ENCODE data around the gene BBIP1. TPM values are rescaled to one million over a fixed set of nuclear protein-coding genes. Genes with fewer than 3 reads are reported as not detected.
"Not testable (repeated sequence)": the region's sequence is repeated elsewhere in the genome, so short reads cannot be mapped to it uniquely, and the experiment has no call there.

Gene BBIP1
- polyA plus RNA-seq, 1 donor = 26.2 TPM

DNA sequence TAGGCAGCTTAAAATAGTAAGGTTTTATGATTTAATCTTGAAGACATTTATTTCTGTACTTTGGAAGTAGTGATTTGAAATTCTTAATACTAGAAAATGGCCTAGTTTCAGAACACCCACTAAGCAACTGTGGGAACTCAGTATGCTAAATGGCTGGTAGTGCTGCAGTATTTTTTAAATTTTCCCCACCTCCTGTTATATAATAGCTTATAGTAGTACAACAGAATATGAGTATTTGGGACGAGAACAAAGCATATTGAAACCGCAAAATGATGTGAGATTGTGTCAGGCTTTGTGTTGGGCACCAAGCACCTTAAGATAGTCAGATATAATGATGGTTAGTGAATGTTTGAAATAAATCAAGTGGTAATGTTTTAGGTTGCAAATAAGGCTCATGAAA, 8.5 kb upstream of the BBIP1 start:
- no peaks in the 10 kb centered on the region for H3K36me3 ChIP-seq (ENCODE audit: control insufficient read depth, insufficient read depth, low read length)
- no peaks in the 10 kb centered on the region for H3K27me3 ChIP-seq (ENCODE audit: control insufficient read depth, insufficient read depth, low read length)
- WGBS (ENCODE audit: insufficient coverage, low lambda C conversion rate) = no CpG with 5 or more reads among the region's 2 CpGs
- no peak overlapping the region for H3K27ac ChIP-seq (ENCODE audit: low read length)
- DNase-seq = no peak
- no peaks in the 10 kb centered on the region for H3K9me3 ChIP-seq (ENCODE audit: control insufficient read depth, low read depth, low read length)
- no peak overlapping the region for H3K4me3 ChIP-seq (ENCODE audit: low read length)
- H3K4me1 ChIP-seq (ENCODE audit: control insufficient read depth, insufficient read depth, low read length) = peaks cover 16% of the 10 kb centered on the region

- Histone ChIP-seq H3K9me3 (ENCODE audit: control insufficient read depth, low read depth, low read length) (no peaks in the 10 kb centered on the region), H3K27me3 (ENCODE audit: control insufficient read depth, insufficient read depth, low read length) (no peaks in the 10 kb centered on the region), H3K27ac (ENCODE audit: low read length) (peak overlapping the region; percentile 57), H3K4me3 (ENCODE audit: low read length) (no peak overlapping the region), H3K4me1 (ENCODE audit: control insufficient read depth, insufficient read depth, low read length) (peaks cover 12% of the 10 kb centered on the region), H3K36me3 (ENCODE audit: control insufficient read depth, insufficient read depth, low read length) (no peaks in the 10 kb centered on the region)
- peak; percentile 38 to 75 for DNase-seq
- 0% methylated on average over 1 of the region's 2 CpGs for WGBS (ENCODE audit: insufficient coverage, low lambda C conversion rate)
Observed at GRCh38 chr10:110923856-110924493, 5.0 kb upstream of the BBIP1 start.

- Histone ChIP-seq H3K27me3 (ENCODE audit: control insufficient read depth, insufficient read depth, low read length) (no peaks in the 10 kb centered on the region), H3K4me3 (ENCODE audit: low read length) (peak overlapping the region; percentile 89), H3K36me3 (ENCODE audit: control insufficient read depth, insufficient read depth, low read length) (no peaks in the 10 kb centered on the region), H3K9me3 (ENCODE audit: control insufficient read depth, low read depth, low read length) (no peaks in the 10 kb centered on the region), H3K4me1 (ENCODE audit: control insufficient read depth, insufficient read depth, low read length) (peaks cover 12% of the 10 kb centered on the region), H3K27ac (ENCODE audit: low read length) (peak overlapping the region; percentile 96)
- peak; percentile 17 to 78 for DNase-seq
- 0% methylated on average over 2 of the region's 44 CpGs for WGBS (ENCODE audit: insufficient coverage, low lambda C conversion rate)
Observed at GRCh38 chr10:110919971-110920881, 1.2 kb upstream of the BBIP1 start.

DNA sequence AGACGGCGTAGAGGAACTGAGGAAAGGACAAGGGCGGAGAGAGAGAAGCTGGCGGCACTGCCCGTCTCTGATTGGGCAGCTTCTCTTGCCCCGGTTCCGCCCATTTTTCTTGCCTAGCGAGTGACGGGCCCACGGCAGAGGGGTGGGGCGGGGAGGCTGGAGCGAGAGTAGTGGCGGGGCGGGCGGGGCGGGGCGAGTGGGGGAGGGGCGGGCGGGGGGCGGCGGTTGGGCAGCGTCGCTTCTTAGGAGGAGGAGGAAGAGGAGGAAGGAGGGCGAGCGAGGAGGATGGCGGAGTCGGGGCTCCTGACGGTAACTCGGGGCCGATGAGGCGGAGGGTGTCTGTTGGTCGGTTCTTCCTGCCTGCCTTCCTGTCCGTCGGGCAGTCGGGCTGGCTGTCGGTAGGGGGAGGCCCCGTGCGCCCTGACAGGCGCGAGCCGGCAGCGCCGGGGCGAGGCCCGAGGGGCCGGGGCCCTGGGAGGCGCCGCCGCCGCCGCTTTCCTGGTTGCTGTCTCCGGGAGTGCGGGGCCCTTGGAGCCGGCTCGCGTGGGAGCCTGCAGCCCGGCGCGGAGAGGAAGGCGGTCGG, 460 bp upstream of the BBIP1 start, which contains the start of gene SHOC2:
TSS of gene SHOC2 (plus strand) at position 256 of the 583 bp plus-strand sequence. CDS start 44,755 bp downstream, outside the sequence.
- no peaks in the 10 kb centered on the region for H3K9me3 ChIP-seq (ENCODE audit: control insufficient read depth, low read depth, low read length)
- H3K27me3 ChIP-seq (ENCODE audit: control insufficient read depth, insufficient read depth, low read length) = no peaks in the 10 kb centered on the region
- peaks cover 12% of the 10 kb centered on the region for H3K4me1 ChIP-seq (ENCODE audit: control insufficient read depth, insufficient read depth, low read length)
- no CpG with 5 or more reads among the region's 61 CpGs for WGBS (ENCODE audit: insufficient coverage, low lambda C conversion rate)
- peak within 1 kb of the TSS; percentile 89 for H3K4me3 ChIP-seq (ENCODE audit: low read length)
- DNase-seq = peak in 1 of 2 donors; percentile 100
- H3K36me3 ChIP-seq (ENCODE audit: control insufficient read depth, insufficient read depth, low read length) = no peaks in the 10 kb centered on the region
- H3K27ac ChIP-seq (ENCODE audit: low read length) = peak within 1 kb of the TSS; percentile 97

DNA sequence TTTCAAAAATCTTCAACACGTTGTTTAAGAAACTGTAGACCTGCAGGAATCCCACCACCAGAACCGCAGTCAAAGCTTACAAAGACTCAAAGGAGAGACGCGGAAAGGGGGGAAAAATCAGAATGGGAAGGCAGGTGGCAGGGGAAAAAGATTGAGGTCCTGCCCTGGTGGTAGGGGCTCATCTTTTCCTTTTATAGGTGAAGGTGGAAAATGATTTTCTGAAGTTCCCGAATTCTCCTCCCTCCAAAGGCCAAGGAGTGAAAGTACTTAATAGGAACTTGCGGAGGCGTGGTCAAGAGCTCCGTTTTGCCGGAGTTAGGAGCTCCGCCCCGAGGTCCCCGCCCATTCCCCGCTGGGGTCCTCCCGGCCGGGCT, 724 bp downstream of the BBIP1 start:
- DNase-seq = peak in 1 of 2 donors; percentile 95
- Histone ChIP-seq H3K4me1 (ENCODE audit: control insufficient read depth, insufficient read depth, low read length) (peaks cover under 1% of the 10 kb centered on the region), H3K27me3 (ENCODE audit: control insufficient read depth, insufficient read depth, low read length) (no peaks in the 10 kb centered on the region), H3K27ac (ENCODE audit: low read length) (peak overlapping the region; percentile 97), H3K9me3 (ENCODE audit: control insufficient read depth, low read depth, low read length) (no peaks in the 10 kb centered on the region), H3K4me3 (ENCODE audit: low read length) (peak overlapping the region; percentile 75), H3K36me3 (ENCODE audit: control insufficient read depth, insufficient read depth, low read length) (no peaks in the 10 kb centered on the region)
- WGBS (ENCODE audit: insufficient coverage, low lambda C conversion rate) = 0% methylated on average over 2 of the region's 15 CpGs

DNA sequence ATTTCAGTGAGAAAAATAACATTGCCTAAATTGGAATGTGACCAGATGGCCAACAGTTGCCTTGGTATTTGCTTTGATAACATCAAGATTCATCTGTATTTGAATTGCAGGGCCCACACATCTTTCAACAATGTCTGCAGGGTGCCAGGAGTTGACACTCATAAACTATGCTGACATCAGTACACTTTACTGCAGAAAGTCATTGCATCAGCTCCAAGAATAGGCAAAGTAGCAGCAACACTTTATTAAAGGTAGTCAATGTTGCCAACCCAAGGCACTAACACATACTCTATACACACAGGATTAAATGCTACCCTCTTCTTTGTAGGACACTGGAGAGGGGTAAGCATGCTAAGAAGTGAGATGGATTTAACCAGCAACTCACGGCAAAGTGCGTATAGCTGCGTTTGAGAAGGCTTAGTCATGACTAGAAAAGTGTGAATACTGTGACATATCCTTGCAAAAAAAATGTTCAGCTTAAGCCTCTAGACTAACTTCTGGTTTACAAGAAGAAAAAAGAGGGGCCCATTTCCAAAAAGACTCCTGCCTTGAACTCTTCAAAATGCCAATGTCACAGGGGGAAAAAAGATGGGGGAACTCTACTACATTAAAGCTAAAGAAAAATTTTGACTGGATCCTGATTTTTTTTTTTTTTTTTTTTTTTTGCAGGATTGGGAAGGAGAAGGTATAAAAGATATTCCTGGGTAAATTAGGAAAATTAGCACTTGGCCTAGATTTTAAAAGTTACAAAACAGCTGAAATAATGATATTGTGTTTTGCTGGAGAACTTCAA, 2.2 kb downstream of the BBIP1 start:
- no peaks in the 10 kb centered on the region for H3K36me3 ChIP-seq (ENCODE audit: control insufficient read depth, insufficient read depth, low read length)
- H3K27me3 ChIP-seq (ENCODE audit: control insufficient read depth, insufficient read depth, low read length) = no peaks in the 10 kb centered on the region
- no peaks in the 10 kb centered on the region for H3K4me1 ChIP-seq (ENCODE audit: control insufficient read depth, insufficient read depth, low read length)
- H3K9me3 ChIP-seq (ENCODE audit: control insufficient read depth, low read depth, low read length) = no peaks in the 10 kb centered on the region
- no CpG with 5 or more reads among the region's 3 CpGs for WGBS (ENCODE audit: insufficient coverage, low lambda C conversion rate)
- no peak overlapping the region for H3K4me3 ChIP-seq (ENCODE audit: low read length)
- DNase-seq = no peak
- no peak overlapping the region for H3K27ac ChIP-seq (ENCODE audit: low read length)

- not testable (repeated sequence) for DNase-seq; H3K27ac ChIP-seq (ENCODE audit: low read length); H3K27me3 ChIP-seq (ENCODE audit: control insufficient read depth, insufficient read depth, low read length); H3K4me1 ChIP-seq (ENCODE audit: control insufficient read depth, insufficient read depth, low read length); H3K4me3 ChIP-seq (ENCODE audit: low read length); H3K36me3 ChIP-seq (ENCODE audit: control insufficient read depth, insufficient read depth, low read length); H3K9me3 ChIP-seq (ENCODE audit: control insufficient read depth, low read depth, low read length)
- 100% methylated on average over 1 of the region's 4 CpGs for WGBS (ENCODE audit: insufficient coverage, low lambda C conversion rate)
Observed at GRCh38 chr10:110915600-110915999, 3.4 kb downstream of the BBIP1 start.

DNA sequence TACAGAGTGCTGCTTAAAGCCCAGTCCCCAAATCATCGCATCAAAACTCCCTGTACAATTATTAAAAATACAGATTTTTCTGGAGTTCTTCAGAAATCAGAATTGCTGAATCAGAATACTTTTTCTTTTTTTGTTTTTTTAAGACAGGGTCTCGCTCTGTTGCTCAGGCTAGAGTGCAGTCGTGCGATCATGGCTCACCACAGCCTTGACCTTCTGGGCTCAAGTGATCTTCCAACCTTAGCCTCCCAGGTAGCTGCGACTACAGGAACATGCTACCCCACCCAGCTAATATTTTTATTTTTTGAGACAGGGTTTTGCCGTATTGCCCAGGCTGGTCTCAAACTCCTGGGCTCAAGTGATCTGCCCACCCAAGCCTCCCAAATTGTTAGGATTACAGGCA, 3.9 kb downstream of the BBIP1 start:
- WGBS (ENCODE audit: insufficient coverage, low lambda C conversion rate) = 100% methylated on average over 2 of the region's 6 CpGs
- H3K27me3 ChIP-seq (ENCODE audit: control insufficient read depth, insufficient read depth, low read length) = no peaks in the 10 kb centered on the region
- no peaks in the 10 kb centered on the region for H3K4me1 ChIP-seq (ENCODE audit: control insufficient read depth, insufficient read depth, low read length)
- no peaks in the 10 kb centered on the region for H3K9me3 ChIP-seq (ENCODE audit: control insufficient read depth, low read depth, low read length)
- no peak overlapping the region for H3K4me3 ChIP-seq (ENCODE audit: low read length)
- no peak for DNase-seq
- H3K36me3 ChIP-seq (ENCODE audit: control insufficient read depth, insufficient read depth, low read length) = no peaks in the 10 kb centered on the region
- no peak overlapping the region for H3K27ac ChIP-seq (ENCODE audit: low read length)

GRCh38 chr10:110914431-110914830, 4.5 kb downstream of the BBIP1 start:
- WGBS (ENCODE audit: insufficient coverage, low lambda C conversion rate) = no CpG with 5 or more reads among the region's 2 CpGs
- DNase-seq = no peak
- H3K27ac ChIP-seq (ENCODE audit: low read length) = no peak overlapping the region

DNA sequence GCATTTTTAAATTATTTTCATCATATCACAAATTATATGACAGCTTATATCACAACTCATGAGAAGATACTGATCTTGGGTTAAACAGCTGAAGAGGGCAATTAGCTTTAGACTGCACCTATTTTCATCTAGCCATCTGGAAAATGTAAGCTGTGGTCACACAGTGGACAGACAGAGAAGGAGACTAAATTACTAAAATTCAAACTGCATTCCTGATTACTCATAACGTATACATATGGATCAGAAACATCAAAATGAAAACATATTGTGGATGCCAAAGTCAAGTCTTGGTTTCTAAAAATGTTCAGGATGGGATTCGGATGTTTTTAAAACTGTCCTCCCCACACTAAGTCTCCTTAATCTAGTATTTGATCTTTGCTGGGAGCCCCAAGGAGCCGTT, 6.6 kb downstream of the BBIP1 start:
- DNase-seq = no peak
- H3K4me1 ChIP-seq (ENCODE audit: control insufficient read depth, insufficient read depth, low read length) = no peaks in the 10 kb centered on the region
- H3K27ac ChIP-seq (ENCODE audit: low read length) = no peak overlapping the region
- no peaks in the 10 kb centered on the region for H3K36me3 ChIP-seq (ENCODE audit: control insufficient read depth, insufficient read depth, low read length)
- 58% methylated on average over 1 of the region's 3 CpGs for WGBS (ENCODE audit: insufficient coverage, low lambda C conversion rate)
- no peak overlapping the region for H3K4me3 ChIP-seq (ENCODE audit: low read length)
- H3K9me3 ChIP-seq (ENCODE audit: control insufficient read depth, low read depth, low read length) = no peaks in the 10 kb centered on the region
- no peaks in the 10 kb centered on the region for H3K27me3 ChIP-seq (ENCODE audit: control insufficient read depth, insufficient read depth, low read length)

More at GRCh38 chr10:110914431-110914830, 4.5 kb downstream of the BBIP1 start:
- H3K4me1 ChIP-seq (ENCODE audit: control insufficient read depth, insufficient read depth, low read length) = no peaks in the 10 kb centered on the region
- H3K27me3 ChIP-seq (ENCODE audit: control insufficient read depth, insufficient read depth, low read length) = no peaks in the 10 kb centered on the region
- H3K4me3 ChIP-seq (ENCODE audit: low read length) = no peak overlapping the region
- no peaks in the 10 kb centered on the region for H3K36me3 ChIP-seq (ENCODE audit: control insufficient read depth, insufficient read depth, low read length)
- no peaks in the 10 kb centered on the region for H3K9me3 ChIP-seq (ENCODE audit: control insufficient read depth, low read depth, low read length)

All from large intestine (tissue), 3 donors.